ENCODE data around the gene SYTL2.

Gene SYTL2

DNA sequence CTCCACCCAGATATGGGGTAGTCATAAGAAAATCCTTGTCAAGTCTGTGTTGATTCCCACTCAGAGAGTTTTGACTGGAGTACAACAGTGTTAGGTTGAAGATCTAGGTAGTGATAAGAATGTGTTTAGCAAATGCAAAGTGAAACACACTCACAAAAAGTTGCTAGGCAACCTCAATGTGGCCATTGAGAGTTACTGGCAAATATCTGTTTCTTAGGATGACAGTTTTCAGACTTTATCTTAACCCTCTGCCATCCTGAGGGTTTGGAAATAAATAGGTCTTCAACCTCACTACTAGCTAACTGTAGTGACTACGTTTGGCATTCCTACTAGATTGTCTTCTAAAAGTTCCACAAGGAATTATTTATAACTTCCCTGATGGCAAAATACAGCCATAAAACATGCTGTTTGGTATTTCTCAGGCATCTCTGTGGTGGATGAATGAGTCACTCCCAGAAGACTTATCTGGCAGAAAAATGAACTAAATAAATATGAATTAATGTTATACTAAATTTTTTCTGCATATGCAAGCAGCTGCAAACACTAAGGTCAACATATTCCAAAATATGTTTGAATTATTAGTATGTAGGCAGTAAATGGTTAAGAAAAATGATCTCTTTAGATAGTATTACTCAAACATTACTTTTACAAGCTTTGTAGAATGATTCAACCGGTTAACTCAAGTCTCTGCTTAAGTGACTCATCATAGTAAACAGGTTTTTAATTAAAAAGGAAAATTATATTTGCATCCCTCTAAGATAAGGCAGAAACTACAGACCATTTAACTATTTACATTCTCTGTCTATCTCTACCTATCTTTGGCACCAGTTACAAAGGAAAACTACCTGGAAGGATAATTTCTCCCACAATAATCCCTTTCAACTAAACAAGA, 17.1 kb upstream of the SYTL2 start:
- no peak for FAIRE-seq

DNA sequence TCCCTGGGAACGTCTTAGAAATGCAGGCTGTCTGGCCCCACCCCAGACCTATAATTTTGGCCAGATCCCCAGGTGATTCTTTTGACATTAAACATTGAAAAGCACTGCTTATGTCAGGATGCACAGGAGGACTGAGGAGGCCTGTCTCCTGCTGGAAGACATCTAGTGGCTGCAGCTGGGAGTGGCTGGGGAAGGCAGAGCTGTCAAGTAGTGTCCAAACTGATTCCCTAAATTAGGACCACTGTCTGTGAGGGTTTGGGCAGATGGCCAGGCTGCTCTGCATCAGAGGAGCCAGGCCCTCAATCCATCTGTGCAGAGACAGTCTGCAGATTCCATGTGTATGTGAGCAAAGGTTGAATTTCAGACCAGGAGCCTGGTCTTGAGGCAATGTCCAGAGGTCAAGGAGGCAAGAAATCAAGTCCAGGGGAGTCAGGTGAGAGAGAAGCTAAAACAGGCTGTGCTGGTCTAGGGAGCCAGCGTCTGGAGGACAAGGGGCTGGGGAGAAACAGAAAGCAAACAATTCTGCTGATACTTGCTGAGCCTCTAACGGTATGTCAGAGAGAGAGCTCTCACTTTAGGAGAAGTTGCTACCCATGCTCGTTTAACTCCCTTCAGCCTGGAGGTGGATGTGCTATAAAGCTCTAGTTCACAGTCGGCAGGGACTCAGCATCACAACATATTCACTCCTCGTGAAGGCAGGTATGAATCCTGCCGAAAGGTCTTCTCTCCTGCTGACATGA, 15.3 kb upstream of the SYTL2 start:
- FAIRE-seq (no peak), DNase-seq (ENCODE audit: low spot score) (peak; percentile 55)

More for the DNA sequence above, 17.1 kb upstream of the SYTL2 start:
- DNase-seq (ENCODE audit: low spot score), result peak; percentile 65

DNA sequence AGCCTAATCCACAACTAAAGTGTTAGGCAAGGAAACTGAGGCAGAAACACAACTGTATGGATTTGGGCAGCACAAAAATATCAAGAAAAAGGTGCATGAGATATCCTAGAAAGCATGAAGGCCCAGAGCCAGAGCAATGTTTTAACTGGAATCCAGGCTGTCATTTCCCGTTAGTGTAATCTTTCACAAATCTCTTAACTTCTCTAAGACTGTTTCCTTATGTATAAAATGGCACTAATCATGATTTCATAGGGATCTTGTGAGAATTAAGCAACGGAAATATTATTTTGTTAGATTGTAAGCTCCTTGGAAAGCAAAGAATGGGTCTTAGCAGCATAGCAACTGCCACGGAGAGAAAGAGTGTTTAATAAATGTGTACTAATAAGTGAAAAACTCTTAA, 14.7 kb upstream of the SYTL2 start:
- DNase-seq (ENCODE audit: low spot score) (no peak), FAIRE-seq (no peak)

DNA sequence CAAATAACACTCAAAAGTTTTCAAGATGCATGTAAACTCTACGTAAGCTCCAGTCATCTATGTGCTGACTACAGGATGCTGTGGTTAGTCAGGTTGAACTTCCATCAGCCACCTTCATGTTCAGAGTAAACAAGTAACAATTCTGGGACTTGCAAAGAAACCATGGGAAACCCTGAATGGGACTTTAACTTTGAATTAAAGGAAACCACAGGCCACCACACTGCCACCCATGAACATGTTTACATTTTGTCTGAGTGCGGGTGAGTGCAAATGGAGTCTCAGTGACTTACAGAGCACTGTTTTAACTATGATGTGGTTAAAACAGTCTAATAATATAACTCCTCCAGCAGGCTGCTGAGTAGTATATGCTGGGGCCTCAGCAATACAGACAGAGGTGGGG, 12.9 kb upstream of the SYTL2 start:
- DNase-seq (ENCODE audit: low spot score), result no peak
- FAIRE-seq, result no peak

DNA sequence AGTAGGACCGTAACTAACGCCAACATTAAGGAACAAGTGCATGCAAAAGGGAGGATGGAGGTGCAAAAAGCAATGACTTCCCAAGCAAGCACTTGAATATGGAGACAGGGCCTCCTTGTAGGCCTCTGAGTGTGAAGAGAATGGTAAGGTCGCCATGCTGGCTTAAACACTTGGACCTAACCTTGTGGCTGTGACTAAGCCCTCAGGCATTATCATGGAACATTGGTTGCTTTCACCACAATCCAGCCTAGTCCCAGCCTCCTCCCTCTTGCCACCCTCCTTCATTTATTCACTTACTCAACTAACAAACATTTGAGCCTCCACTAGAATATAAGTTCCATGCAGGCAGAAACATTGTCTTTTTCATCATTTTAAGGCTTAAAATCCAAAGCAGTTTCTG, 11.9 kb upstream of the SYTL2 start:
- DNase-seq (ENCODE audit: low spot score), result no peak
- no peak for FAIRE-seq

DNA sequence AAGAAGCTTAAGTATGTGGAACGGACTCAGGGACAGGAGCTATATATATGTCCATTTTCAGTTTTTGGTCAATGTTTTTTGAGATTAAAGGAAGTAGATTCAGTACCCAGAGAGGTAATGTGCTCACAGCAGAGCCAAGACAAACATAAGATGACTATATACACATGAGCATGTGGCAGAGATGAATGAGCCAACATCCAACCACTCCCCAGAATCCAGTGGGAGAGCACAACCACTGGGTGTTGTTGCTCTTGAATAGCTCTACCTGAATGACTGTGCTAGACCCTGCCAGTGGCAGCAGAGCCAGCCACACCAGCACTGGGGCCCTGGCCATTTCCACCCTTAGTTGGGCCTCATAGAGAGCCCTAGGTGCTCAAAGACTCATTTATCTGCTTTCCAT, 10.7 kb upstream of the SYTL2 start:
- FAIRE-seq (no peak), DNase-seq (ENCODE audit: low spot score) (no peak)

DNA sequence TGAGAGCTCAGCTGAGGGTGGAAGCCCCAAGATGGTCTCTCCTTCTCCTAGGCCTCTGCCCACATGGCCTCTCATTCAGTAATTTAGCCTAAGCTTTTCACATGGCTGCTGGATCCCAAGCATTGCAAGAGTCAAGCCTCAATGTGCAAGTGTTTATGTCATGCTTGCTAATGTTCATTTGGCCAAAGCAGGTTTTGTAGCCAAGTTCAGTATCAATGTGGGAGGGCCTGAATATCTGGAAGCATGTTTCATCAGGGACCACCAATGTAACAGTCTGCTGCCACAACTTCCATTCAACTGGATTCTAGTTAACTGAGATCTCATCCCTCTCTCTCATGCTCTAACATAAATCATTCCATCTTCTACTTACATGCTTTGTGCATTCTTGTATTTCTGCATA, 8.5 kb upstream of the SYTL2 start:
- DNase-seq (ENCODE audit: low spot score) (no peak), FAIRE-seq (no peak)

DNA sequence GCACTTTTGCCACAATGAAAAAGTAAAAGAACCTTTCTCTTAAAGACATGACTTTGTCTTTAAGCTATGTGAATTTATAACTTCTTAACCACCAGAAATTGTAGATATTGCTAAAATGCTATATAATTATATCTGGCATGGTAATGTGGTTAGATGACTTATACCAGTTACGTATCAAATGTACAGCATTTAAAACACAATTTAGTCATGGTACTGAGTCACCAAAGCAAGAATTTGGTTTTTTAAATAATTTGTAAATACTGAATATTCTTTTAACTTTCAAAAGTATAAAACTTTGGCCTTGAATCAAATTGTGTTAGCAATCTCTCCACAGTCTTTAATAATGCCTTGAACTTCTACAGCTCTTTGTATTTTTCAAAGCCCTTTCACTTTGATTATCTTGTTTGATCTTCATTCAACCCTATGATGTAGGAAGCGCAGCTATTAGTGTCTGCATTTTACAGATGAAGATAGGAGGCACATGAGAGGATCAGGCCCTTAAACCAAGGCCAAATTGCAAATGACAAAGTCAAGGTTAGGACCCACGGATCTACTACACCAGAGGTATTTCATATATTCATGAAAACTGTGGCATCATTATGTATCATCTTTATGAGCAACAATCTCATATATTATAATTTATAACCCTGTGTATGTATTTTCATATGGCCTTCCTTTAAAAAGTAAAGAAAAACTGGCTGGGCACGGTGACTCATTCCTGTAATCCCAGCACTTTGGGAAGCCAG, 4.4 kb upstream of the SYTL2 start:
- no peak for FAIRE-seq

DNA sequence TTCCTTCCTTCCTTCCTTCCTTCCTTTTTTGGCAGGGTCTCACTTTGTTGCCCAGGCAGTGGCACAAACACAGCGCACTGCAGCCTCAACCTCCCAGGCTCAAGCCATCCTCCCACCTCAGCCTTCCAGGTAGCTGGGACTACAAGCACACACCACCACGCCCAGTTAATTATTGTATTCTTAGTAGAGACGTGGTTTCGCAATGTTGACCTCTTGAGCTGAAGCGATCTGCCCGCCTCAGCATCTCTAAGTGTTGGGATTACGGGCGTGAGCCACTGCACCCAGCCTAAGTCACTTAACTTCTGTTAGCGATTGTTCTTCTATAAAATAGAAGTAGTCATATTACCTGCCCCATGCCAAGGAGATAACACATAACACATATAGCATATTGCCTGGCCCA, 2.8 kb upstream of the SYTL2 start:
- no peak for FAIRE-seq
- DNase-seq (ENCODE audit: low spot score), result no peak

More for the DNA sequence above, 4.4 kb upstream of the SYTL2 start:
- DNase-seq (ENCODE audit: low spot score), result no peak

DNA sequence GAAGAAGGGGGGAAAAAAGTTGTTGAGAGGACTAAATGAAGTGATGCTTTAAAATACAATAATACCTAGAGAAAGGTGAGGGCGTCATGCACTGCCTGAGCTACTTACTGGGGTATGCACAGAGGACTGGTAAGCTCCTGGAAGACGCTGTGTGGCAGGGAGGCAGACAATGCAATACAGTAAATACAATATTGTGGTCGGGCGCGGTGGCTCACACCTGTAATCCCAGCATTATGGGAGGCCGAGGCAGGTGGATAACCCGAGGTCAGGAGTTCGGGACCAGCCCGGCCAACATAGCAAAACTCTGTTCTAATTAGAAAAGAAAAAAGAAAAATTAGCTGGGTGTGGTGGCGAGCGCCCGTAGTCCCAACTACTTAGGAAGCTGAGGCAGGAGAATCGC, 683 bp upstream of the SYTL2 start:
- no peak for DNase-seq (ENCODE audit: low spot score)
- no peak for FAIRE-seq

DNA sequence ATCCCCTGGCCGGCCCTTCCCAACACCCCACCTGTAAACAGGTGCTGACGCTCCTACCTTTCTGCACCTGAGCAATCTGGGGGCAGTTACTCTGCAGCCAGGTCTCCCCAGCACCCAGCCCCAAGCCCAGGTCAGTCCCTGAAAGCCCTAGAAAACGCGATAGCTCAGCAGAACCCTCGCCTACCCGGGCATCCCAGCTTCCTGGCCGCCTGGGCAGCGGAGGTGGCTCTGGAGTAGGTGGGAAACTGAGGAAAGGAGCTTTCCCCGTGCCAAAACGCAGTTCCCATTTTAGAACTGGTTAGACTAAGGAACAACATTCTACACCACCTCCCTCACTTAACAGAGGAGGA, 445 bp downstream of the SYTL2 start:
- DNase-seq (ENCODE audit: low spot score) (no peak), FAIRE-seq (no peak)

DNA sequence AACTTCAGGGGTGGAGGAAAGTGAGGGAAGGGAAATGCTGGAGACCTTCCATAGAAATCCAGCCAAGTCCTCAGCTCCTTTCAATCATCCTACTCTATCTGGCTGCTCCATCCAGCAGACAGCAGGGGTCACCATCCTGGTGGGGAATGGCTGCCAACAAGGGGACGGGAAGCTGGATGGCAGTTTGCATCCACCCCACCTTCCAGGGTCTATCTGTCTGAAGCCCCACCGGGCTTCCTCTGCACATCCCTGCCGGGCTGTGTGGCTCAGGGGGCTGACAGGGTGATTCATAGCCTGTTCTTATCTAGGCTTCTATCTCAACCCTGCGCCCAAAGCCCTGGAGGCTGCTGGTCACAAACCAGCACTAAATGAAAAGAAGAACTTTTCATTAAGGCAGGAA, 1.1 kb downstream of the SYTL2 start:
- DNase-seq (ENCODE audit: low spot score) (peak; percentile 30), FAIRE-seq (peak; percentile 13)

DNA sequence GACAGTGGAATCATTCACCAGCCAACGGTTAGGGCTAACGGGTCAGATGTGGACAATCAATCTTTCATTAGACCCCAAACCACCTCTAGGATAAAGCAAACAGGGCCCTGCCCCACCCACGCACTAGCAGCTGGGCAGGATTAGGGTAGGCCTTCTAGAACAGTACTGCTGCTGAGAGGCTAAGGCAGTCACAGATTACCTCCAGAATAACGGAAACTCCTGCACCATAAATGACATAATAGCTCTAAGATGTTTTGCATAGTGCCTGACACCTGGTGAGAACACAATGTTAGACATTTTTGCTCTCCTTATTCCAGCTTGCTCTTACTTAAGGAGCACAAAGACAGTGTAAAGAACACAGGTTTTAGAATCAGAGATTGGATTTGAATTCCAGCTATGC, 1.8 kb downstream of the SYTL2 start:
- DNase-seq (ENCODE audit: low spot score) (no peak), FAIRE-seq (no peak)

DNA sequence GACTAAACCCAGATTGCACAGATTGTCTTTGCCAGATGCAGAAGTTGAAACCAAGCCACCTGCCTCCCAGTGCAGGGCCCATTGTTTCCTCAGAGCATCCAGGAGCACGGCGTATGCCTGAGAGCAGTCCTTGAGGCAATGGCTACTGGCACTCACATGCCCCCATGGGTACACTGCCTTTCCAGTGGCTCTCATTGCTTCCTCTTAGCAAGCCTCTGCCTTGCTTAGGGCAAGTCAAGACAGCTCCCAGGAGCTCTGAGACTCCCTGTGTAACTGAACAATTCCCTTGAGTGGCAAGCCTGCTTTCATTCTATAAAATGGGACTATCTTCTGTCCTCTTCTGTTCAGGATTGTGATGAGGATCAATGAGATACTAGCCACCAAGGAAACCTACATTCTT, 4.1 kb downstream of the SYTL2 start:
- DNase-seq (ENCODE audit: low spot score), result no peak

DNA sequence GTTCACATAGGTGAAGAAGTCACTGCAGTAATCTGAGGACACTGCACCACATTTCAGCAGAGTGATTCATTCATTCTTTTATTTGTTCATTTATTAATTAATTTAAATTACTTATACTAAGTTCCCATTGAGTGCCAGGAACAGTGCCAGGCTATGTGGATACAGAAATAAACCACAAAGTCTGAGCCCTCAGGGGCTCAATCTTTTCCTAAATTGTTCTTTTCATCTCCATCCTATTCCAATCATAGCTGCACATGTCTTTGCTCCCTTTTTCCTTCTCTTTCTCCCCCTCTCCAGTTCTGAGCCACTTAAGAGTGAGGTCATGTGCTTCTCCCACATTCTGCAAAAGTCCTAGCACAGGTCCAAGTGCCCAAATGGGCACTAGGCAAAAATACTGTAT, 4.9 kb downstream of the SYTL2 start:
- FAIRE-seq, result no peak

More for the DNA sequence above, 4.1 kb downstream of the SYTL2 start:
- no peak for FAIRE-seq

DNA sequence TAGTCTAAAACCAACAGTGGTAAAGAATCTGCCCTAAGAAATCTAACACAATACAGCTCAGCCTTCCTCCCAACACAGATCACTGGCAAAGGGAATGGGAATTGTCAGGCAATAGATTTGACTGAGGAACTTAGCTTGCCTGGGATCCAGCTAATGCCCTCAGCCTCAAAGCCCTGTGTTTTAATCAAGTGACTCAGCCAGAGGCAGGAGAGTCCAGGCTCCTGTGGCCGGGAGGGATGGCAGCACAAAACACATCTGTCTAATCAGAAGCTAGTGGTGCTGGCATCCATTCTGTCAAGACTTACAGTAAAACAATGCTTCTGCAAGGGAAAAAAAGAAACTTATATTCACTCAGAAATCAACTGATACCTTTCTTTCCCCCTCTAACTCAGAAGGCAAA, 5.6 kb downstream of the SYTL2 start:
- DNase-seq (ENCODE audit: low spot score) (no peak), FAIRE-seq (no peak)

More for the DNA sequence above, 4.9 kb downstream of the SYTL2 start:
- no peak for DNase-seq (ENCODE audit: low spot score)

DNA sequence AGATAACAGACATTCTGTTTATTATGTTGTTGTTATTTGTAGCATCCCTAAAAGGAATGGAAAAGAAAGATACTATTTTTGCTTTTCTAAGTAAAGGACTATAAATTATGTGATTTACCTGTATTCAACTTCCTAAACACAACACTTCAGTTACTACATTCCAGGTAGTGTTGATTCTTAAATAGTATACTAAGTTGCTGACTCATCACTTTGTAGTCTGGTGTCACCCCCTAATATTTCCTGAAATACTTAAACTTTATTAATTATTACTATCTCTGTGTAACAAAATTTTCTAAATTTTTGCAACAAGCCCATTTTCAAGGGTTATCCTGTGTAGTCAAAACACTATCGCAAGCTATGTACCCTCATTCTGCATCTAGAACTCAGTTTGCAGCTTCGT, 7.0 kb downstream of the SYTL2 start:
- DNase-seq (ENCODE audit: low spot score) (no peak), FAIRE-seq (no peak)

DNA sequence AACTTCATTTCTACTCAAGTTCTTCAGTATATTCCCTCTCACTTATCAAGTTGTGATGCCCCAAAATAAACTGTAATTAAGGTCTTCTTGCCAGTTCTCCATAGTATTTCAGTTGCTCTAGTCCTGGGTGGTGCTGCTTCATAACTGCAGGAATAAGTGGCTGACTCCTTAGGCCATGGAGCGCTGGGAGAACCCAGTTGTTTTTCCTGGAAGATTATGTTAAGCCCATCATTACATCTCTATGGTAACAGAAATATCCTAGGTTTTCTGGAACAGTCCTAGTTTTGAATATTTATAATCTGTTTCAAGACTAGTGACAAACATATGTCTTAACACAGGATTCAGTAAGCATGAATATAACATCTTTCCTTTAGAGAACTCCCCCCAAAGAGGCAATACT, 7.6 kb downstream of the SYTL2 start:
- FAIRE-seq (no peak), DNase-seq (ENCODE audit: low spot score) (no peak)

DNA sequence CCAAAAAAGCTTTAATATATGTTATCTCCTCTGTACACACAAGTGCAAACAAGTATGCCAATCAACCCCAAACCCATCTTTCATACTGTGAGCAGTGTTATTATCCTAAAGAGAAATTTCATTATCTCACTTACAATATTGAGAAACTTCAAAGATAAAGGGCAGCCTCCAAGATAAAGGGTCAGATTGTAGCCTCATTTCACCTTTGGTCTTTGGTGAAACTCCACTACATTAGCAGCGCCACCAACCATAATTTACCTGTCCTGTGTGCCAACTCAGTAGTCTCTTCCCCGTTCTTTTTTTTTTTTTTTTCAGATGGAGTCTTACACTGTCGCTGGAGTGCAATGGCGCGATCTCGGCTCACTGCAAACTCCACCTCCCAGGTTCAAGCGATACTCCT, 9.4 kb downstream of the SYTL2 start:
- FAIRE-seq, result no peak
- DNase-seq (ENCODE audit: low spot score), result no peak

DNA sequence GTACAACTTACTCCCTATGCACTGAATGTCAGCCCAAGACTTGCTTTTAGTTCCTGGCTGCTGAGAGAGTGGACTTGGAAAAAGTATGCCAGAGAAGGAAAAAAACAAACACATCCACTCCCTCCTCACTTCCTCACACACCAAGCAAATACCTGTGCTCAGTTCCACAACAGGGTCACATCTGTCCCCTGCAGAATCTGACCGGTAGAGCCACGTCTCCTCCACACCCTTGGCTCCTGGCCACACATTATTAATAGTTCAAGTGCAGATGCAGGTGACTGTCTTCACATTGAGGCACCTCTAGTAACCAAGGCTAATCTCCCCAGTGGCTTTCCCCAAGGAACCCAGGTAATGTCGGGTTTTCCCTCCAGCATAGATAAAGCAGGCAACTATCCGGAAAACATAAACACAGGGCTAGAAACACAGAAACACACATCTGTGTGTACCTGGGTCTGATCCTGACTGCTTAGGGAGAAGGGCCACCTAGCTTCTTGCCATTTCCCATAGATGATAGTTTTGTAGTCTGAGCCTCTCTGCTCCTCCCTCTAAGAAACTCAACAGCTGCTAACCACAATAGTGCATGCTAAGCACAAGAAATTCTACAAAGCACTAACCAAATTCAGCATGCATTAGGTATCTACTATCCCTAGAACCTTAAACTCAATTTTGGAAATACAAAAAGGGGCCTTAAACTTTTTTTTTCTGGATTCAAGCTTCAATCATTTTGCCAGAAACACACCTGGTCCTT, 10.2 kb downstream of the SYTL2 start:
- no peak for FAIRE-seq
- DNase-seq (ENCODE audit: low spot score), result no peak

DNA sequence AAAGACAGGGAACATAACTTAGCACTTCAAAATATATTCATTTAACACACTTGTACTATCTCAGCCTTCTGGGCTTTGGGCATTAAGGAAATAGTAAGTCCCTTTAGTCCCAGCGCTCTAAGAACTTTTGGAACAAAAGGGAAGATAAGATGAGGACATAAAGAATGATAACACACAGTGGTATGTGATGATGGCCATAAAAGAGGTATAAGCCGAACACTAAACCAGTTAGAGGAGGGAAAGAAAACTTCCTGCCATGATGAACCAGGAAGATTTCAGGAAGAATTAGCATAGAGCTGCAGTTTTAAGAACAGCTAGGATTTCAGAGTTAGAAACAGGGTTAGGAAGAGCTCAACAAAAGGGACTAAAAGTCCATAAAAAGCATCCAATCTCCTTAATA, 11.8 kb downstream of the SYTL2 start:
- DNase-seq (ENCODE audit: low spot score) (no peak), FAIRE-seq (no peak)
